DMS79 (cell line): ENCODE data around the gene CWF19L2.
"Not testable (repeated sequence)": the region's sequence is repeated elsewhere in the genome, so short reads cannot be mapped to it uniquely, and the experiment has no call there.

Source experiments
- DNase-seq: peaks from one replicate; lab custom pipeline; 2025; lab: John Stamatoyannopoulos, UW

CWF19L2 gene

DNA sequence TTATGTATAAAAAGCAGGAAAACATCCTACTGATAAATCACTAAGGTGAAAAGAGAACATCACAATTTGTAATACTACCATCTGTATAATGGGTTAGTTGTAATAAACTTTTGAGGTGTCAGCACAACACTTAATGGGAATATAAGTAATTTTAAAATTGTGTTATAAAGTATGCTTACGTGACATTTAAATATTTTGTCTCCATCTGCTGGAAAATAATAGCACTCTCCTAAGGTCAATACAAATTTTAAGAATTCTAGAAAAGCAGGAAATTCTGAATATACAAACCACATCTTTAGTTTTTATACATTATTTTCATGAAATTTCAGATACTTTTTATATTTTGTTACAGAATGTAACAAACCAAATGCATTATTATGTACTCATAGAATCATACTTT lies 19.5 kb downstream of the CWF19L2 start:
- DNase-seq = no peak

DNA sequence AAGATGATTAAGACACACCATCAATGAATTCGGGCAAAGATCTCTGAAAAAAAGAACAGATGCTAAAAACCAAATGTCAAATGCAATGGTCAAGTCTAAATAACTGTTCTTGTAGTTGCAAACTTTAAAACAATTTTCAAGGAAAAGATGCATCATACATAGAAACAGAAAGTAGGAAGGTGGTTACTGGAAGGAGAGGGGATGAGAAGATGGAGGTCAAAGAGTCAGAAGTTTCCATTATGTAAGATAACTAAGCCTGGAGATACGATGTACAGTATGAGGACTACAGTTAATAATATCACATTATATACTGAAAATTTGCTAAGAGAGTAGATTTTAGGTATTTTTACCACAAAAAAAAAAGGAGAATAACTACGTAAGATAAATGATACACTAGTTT lies 27.1 kb downstream of the CWF19L2 start:
- DNase-seq = no peak

DNA sequence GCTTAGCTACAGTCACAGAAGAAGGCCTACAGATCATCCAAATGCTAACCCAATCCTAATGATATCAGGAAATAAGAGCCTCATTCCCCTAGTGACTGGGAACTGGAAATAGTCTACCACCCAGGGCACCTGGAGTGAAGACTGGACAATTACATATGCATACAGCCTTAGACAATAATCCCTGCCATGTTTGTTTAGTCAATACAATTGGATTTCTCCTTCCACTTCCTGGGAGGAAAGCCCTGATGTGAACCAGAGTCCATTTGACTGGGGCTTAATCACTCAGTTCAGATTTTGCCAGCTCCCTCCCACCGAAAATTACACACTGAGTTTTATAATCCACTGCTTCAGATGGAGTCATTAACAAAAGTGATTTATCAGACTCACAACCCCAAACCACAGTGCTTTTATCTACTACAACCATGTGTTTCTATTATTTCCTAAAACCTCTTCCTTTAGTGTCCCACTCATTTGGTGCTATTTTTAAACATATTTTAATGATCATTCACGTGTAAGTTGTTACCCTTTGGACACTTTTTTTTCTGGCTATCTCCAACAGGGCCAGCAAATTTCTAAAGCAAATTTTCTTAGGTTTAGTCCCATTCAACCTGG lies 29.9 kb downstream of the CWF19L2 start:
- no peak for DNase-seq

DNA sequence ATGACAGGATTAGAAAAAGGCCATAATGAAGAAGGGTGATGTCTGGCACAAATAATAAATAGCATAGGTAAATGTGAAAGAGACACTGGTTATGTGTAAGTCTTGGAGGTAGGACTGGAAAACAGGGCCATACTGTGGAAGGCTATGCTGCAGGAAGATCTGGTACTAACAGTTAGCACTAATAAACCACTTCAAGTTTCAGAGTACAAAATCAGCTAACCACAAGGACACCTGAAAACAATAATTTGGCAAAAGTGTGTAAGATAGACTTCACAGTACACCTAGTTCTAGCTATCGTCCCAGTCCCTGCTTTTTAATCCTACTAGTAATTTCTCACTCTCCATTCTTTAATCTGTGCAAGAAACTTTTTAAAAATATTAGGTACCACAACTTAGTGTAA lies 44.3 kb downstream of the CWF19L2 start:
- DNase-seq = no peak

DNA sequence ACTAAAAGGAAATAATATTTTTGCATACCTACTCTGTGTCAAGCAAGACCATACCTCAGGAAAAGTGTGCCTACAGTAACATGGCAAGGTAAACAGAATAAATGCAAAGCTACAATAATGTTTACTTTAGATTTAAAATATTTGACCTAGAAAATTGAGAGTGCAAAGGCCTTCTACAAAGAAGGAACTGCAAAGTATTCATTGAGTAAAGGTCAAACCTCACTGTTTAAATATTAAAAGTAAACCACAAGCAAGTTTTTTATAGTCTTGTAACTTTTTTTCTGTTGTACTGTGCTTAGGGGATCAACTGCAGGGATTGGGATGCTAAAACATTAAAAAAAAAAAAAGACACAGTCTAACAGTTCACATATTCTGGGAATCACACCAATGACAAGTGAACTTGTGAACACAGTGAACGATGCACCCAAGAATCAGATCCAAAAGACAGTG lies 48.8 kb downstream of the CWF19L2 start:
- no peak for DNase-seq

DNA sequence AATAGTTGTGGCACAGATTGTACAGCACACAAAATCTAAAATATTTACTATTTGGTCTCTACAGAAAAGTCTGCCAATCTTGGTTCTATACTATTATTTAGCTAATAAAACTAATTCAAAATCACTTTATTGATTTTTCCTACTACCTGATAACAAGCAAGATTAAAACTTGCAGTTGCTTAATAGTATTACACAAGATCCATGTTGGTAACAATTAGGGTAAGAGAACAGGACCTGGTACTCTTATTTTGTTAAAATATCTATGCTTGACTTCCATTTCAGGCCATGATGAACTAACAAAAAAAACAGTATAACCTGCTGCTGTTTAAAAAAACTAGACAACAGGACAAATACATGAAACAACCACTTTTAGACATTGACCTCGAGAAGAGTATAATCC lies 52.4 kb downstream of the CWF19L2 start:
- no peak for DNase-seq

DNA sequence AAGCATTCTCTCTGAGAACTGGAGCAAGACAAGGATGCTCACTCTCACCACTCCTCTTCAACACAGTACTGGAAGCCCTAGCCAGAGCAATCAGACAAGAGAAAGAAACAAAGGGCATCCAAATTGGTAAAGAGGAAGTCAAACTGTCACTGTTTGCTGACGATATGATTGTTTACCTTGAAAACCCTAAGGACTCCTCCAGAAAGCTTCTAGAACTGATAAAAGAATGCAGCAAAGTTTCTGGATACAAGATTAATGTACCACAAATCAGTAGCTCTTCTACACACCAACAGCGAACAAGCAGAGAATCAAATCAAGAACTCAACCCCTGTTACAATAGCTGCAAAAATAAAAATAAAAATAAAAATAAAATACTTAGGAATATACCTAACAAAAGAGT lies 56.5 kb downstream of the CWF19L2 start:
- DNase-seq = not testable (repeated sequence)

DNA sequence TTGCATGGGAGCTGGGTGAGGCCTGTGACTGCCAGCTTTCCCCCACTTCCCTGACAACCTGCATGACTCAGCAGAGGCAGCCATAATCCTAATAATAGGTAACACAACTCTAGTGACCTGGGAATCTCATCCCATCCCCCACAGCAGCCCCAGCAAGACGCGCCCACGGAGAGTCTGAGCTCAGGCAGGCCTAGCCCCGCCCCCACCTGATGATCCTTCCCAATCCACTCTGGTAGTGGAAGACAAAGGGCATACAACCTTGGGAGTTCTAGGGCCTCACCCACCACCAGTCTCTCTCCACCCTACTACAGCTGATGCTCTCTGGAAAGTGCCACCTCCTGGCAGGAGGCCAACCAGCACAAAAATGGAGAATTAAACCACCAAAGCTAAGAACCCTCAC lies 60.3 kb downstream of the CWF19L2 start:
- DNase-seq = no peak

DNA sequence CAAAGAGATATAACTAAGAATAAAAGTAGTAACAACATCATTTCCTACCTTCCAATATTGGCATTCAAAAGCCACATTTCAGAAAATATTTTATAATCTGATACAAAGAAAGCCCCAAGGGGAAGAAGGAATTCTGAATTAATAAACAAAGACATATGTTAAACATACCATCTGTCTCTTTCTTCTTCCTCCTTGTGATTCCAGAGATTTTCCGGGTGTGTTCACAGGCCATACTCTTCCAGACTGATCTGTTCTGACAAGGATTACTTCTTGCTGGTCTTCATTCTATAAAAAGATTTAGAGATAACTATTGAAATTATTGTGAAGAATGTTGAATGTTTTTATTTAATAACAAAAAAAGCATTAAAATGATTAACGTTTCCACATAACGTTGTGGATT lies 65.0 kb downstream of the CWF19L2 start:
- DNase-seq = no peak

DNA sequence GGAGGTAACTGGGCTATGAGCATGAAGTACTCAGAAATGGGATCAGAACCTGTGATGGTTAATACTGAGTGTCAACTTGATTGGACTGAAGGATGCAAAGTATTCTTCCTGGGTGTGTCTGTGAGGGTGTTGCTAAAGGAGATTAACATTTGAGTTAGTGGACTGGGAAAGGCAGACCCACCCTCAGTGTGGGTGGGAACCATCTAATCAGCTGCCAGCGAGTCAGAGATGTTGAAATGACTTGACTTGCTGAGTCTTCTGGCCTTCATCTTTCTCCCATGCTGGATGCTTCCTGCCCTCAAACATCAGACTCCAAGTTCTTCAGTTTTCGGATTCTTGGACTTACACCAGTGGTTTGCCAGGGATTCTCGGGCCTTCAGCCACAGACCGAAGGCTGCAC lies 66.9 kb downstream of the CWF19L2 start:
- not testable (repeated sequence) for DNase-seq

DNA sequence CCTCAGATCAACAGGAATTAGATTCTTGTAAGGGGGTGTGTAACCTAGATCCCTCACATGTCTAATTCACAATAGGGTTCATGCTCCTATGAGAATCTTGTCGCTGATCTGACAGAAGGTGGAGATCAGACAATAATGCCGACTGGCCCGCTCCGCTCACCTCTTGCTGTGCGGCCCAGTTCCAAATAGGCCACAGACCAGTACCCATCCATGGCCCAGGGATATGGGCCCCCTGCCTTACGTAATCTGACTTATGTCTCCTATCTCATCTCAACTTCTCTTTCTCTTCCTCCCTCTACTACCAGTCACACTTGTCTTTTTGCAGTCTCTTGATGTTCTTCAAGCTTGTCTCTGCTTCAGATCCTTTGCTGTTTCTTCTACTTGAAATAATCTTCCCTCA lies 70.0 kb downstream of the CWF19L2 start:
- no peak for DNase-seq

DNA sequence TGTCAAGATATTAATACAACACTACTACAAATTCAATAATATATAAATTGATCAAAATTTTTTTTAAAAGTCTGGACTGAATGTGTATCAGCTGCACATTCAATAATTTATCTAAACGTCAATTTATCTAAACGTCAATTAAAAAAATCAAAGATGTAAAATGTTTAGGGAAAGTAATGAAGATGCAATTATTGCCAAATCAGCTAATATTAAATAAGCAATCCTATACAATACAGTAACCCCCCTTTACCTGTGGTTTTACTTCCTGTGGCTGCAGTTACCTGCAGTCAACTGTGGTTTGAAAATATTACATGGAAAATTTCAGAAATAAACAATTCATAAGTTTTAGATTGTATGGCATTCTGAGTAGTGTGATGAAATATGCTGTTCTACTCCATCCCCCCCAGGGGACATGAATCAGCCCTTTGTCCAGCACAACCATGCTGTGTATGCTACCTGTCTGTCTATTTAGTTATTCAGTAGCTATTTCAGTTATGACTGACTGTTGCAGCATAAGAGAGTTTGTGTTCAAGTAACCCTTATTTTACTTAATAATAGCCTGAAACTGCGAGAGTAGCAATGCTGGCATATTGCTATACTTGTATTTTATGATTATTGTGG lies 72.2 kb downstream of the CWF19L2 start:
- DNase-seq = no peak

DNA sequence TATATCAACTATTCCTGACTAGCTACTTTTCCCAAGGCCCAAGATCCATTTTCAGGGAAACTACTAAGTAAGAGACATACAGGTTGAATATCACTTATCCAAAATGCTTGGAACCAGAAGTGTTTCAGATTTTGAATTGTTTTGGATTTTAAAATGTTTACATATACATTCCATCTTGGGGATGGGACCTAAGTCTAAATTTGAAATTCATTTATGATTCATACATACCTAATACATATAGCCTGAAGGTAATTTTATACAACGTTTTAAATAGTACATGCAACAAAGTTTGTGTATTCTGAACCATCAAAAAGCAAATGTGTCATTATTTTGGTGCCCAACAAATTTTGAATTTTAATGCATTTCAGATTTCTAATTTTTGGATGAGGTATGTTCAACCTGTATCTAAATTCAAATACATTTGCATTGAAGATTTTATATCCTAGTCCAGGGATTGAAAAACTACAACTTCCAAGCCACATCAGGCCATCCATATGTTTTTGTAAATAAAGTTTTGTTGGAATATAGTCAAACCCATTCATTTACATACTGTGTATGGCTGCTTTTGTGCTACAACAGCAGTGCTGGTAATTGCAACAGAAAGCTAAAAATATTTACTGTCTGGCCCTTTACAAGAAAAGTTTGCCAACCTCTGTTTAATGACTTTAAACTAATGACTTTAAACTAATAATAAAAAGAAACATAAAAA lies 73.3 kb downstream of the CWF19L2 start:
- DNase-seq = no peak

DNA sequence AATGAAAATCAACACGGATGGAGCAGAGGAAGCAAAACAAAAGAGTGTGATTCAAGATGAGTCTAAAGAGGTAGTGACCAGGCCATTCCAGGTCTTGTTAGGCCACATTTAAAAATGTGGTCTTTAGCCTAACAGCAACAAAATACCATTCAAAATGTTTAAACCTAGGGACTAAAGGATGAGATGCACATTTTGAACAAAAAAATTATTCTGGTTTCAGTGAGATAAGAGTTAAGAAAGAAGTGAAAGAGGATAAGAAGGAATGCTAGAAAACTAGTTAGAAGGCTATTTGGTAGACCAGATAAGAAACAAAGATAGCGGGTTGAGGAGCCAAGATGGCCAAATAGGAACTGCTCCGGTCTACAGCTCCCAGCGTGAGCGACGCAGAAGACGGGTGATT lies 85.2 kb downstream of the CWF19L2 start:
- no peak for DNase-seq

DNA sequence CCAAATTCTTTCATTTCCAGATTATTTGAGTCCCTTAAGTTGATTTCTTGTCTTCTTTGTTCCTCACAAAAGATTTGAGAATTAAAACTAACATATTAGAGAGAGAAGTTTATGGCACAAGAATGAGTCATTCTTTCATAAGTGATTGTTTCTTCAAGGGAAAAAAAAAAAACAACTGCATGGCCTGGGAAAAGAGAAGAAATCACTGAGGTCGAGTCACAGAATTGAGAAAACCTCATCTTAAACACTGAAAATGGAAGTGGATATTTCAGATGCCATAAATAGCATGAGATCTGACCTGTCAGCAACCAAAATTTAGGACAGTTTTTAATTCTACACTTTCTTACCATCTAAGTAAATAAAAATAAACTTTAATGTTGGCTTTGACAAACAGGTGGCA lies 87.2 kb downstream of the CWF19L2 start:
- DNase-seq = no peak

DNA sequence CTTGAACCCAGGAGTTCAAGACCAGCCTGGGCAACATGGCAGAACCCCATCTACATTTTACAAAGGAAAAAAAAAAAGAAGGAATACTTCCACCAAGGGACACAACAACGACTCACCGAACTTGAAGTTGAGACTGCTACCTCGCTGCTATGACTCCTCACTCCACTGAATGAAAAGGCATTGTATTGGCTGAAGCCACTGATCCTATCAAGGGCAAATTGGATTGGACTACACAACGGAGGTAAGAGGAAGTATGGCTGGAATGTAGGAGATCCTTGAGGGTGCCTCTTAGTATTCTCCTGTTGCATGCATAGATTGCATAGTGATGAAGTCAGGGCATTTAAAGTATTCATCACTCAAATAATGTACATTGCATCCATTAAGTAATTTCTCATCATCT lies 97.9 kb downstream of the CWF19L2 start:
- DNase-seq = no peak

DNA sequence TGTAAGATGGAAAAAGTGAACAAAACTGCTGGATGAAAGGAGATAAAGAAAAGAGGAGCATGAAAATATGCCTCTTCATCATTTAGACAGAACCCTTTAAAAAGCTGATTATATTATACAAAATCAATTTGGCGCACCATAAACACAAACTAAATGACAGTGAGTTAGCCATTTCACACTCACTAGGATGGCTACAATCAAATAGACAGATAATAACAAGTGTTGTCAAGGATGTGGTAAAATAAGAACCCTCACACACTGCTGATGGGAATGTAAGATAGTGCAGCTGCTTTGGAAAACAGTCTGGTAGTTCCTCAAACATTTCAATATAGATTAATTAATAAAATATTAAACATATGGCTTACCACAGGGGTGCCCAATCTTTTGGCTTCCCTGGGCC lies 99.7 kb downstream of the CWF19L2 start:
- DNase-seq = no peak

DNA sequence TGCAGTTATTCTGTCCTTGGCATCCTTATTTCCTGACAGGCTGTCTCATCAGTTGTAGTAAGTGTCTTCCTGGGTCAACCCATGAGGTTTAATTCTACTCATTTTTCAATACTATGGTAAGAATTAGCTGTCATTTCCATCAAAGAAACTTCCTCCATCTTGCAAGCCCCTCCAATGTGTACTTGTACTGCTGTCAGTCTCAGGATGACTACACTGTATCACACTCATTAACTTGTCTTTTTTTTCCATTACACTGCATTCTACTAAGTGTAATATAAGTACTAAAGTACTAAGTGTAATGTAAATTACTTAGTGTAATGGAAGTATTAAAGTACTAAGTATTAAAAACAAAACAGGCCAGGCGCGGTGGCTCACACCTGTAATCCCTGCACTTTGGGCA lies 102.8 kb downstream of the CWF19L2 start:
- DNase-seq = no peak

DNA sequence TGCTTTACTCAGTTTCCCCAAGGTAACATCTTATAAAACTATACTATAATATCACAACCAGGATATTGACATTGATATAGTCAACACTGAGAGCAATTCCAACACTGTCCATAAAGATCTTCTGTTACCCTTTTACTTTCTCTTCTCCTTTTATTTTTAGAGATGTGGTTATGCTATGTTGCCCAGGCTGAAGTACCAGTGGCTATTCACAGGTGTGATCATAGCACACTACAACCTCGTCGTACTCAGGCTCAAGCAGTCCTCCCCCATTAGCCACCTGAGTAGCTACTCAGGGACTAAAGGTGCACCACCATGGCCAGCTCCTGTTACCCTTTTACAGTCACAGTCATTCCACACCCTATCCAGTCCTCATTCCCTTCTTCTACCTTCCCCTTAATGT lies 119.7 kb downstream of the CWF19L2 start:
- no peak for DNase-seq

DNA sequence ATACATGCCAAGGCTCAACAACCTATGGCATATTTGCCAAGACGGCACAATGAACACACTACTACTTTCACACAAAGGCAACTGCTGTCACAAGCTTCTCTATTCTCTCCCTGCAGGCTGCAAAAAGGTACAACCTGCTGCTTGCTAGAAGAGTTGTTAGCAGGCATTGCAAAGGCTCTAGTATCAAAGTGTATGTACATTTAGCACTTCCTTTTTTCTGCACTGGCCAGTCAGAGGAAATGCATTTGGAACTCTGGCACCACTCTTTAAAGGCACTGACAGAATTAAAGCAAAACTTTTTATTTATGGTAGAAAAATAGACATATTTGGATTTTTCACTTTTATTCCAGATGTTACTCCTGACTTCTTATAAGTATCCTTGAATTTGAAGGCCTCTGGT lies 125.9 kb downstream of the CWF19L2 start:
- DNase-seq = no peak

DNA sequence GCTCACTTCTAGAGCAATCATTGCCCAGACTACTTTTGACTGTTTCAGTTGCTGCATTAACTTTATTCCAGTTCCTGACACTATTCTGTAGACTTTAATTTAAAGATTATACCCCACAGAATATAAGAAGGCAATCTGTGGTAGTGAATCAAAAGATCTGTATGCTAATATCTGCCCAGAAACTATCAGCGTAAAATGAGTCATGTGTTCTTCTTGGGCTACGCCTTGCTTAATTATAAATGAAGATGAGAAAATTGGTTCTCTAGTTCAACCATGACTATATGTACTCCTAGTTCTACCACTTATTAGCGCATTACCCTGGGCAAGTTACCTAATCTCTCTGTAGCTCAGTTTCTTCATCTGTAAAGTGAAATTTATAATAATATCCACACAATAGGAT lies 128.5 kb downstream of the CWF19L2 start:
- DNase-seq = no peak

DNA sequence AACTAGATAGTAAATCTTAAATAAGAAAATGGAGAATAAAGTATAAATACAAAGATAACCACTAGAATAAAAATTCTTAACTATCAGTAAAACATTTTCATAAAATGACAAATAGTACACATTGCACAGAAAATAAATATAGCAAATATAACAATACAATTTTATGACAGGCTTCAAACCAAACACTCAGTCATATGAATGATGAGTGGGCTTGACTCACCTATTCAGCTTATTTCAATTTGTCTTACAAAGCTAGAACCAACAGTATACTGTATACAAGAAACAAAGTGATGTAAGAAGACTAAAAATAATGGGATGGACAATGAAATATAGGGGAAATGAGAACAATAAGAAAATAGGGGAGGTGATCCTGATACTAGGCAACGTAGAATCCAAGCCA lies 141.2 kb downstream of the CWF19L2 start:
- DNase-seq = no peak

DNA sequence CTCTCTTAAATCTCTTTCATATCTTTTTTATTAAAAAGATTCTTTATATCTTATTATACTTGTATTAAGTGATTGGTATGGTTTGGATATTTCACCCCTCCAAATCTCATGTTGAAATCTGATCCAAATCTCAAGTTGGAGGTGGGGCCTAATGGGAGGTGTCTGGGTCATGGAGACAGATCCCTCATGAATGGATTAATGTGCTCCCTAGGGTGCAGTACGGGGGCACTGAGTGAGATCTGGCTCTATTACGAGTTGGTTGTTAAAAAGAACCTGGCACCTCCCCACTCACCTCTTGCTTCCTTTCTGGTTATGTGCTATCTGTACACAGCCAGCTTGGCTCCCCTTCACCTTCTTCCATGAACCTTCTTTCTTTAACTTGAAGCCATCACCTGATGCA lies 149.6 kb downstream of the CWF19L2 start:
- no peak for DNase-seq

DNA sequence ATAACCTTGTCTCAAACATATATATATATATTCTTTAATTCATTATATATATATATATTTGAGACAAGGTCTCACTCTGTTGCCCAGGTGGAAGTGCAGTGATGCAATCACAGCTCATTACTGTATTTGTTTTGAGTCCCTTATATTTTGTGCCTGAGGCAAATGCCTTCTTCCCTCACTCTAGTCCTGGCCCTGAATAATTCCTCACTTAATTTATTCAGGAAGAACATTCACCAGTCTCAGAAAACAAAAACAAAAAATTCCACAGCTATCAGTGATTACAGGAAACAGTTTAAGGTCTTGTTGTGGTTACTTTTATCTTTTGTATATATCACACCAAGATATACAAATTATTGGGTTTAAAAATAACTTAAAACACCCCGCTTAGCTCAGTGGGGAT lies 155.7 kb downstream of the CWF19L2 start:
- DNase-seq = no peak
